Smooth muscle cell (in vitro differentiated cells): Measurements from ENCODE around the gene MBNL1. TPM values are rescaled to one million over a fixed set of nuclear protein-coding genes. Genes with fewer than 3 reads are reported as not detected.
A peak's percentile ranks its signal among the peaks of the same experiment; 100 is the strongest.

Experiments
- DNase-seq: peaks from one replicate; lab custom pipeline; 2025; ENCODE audit not compliant: unreplicated experiment; lab: John Stamatoyannopoulos, UW
- H2AFZ ChIP-seq: fragments of 200-600 bp; sonication (generic); 2 replicates; pipeline ENCODE4 v1.6.0; 2016; ENCODE audit warnings: antibody characterized with exemption, low read depth, mild to moderate bottlenecking
- H3F3A ChIP-seq: fragments of 200-600 bp; sonication (generic); 2 replicates; pipeline ENCODE4 v1.6.0; 2017; ENCODE audit warnings: antibody characterized with exemption, low read depth
- H3K27ac ChIP-seq: fragments of 200-600 bp; sonication (generic); 2 replicates; pipeline ENCODE4 v1.5.1; 2016; ENCODE audit warnings: low read depth, mild to moderate bottlenecking
- H3K27me3 ChIP-seq: fragments of 200-600 bp; sonication (generic); 2 replicates; pipeline ENCODE4 v1.6.1; 2016; ENCODE audit warnings: low read depth, mild to moderate bottlenecking
- H3K36me3 ChIP-seq: fragments of 200-600 bp; sonication (generic); 2 replicates; pipeline ENCODE4 v1.5.1; 2016; ENCODE audit warnings: low read depth
- H3K4me1 ChIP-seq: fragments of 200-600 bp; sonication (generic); 2 replicates; pipeline ENCODE4 v1.5.1; 2016; ENCODE audit warnings: low read depth
- H3K4me2 ChIP-seq: fragments of 200-600 bp; sonication (generic); 2 replicates; pipeline ENCODE4 v1.6.0; 2016; ENCODE audit warnings: mild to moderate bottlenecking
- H3K4me3 ChIP-seq: fragments of 200-600 bp; sonication (generic); 2 replicates; pipeline ENCODE4 v1.5.1; 2016; ENCODE audit warnings: mild to moderate bottlenecking
- H3K79me2 ChIP-seq: fragments of 200-600 bp; sonication (generic); 2 replicates; pipeline ENCODE4 v1.6.0; 2016; ENCODE audit warnings: low read depth, mild to moderate bottlenecking
- H3K9ac ChIP-seq: fragments of 200-600 bp; sonication (generic); 2 replicates; pipeline ENCODE4 v1.6.0; 2016; ENCODE audit warnings: low read depth
- H3K9me3 ChIP-seq: fragments of 200-600 bp; sonication (generic); replicated peaks from 2 replicates; pipeline ENCODE4 v1.5.1; 2016; ENCODE audit warnings: low read depth
- H4K20me1 ChIP-seq: fragments of 200-600 bp; sonication (generic); 2 replicates; pipeline ENCODE4 v1.6.0; 2016; ENCODE audit warnings: low read depth
- CTCF ChIP-seq: fragments of 200-600 bp; sonication (generic); IDR thresholded peaks from 2 replicates; pipeline ENCODE4 v1.5.1; 2017; ENCODE audit warnings: borderline replicate concordance, mild to moderate bottlenecking, antibody characterized with exemption; ENCODE audit not compliant: insufficient read depth, poor library complexity, severe bottlenecking
- WGBS: methylation state at CpG from one replicate; pipeline ENCODE4 v1.1.7; 2016; ENCODE audit warnings: low lambda C conversion rate; 5-methylcytosine and 5-hydroxymethylcytosine counted together
- polyA plus RNA-seq: library from polyadenylated mRNA; unstranded; fragments of >200 nt; fragmentation: Nextera tagmentation; extraction: Ambion mirVana; gene quantifications from 2 replicates; pipeline ENCODE4 v1.2.1, GENCODE V29; 2016
- total RNA-seq: library from RNA; depleted of rRNA; stranded (reverse); fragments of >200 nt; gene quantifications from 2 replicates; pipeline ENCODE4 v1.2.3, GENCODE V29; 2014

MBNL1 gene
- total and polyA plus RNA-seq, 2 experiments from 2014 or later, result 19.5 to 128 TPM

- Histone ChIP-seq H3K4me2 (peak overlapping the region; percentile 40), H3K9ac (peak overlapping the region; percentile 49), H3K27ac (peak overlapping the region; percentile 83), H3K36me3 (no peaks in the 10 kb centered on the region), H3K4me1 (peaks cover 30% of the 10 kb centered on the region), H3K27me3 (no peaks in the 10 kb centered on the region), H3F3A (peaks cover 4% of the 10 kb centered on the region), H3K79me2 (peaks cover 67% of the 10 kb centered on the region), H3K9me3 (no peaks in the 10 kb centered on the region), H3K4me3 (no peak overlapping the region), H4K20me1 (peaks cover 66% of the 10 kb centered on the region), H2AFZ (no peak overlapping the region)
- TF ChIP-seq CTCF, result no peak
- no peak for DNase-seq
- 74% methylated on average over 6 of the region's 6 CpGs for WGBS
Observed at GRCh38 chr3:152309535-152310307, 41.0 kb downstream of the MBNL1 start.

- no peaks in the 10 kb centered on the region for H3K27me3 ChIP-seq
- TF ChIP-seq CTCF, result no peak
- no peak overlapping the region for H3K9ac ChIP-seq
- H4K20me1 ChIP-seq, result peaks cover 71% of the 10 kb centered on the region
- no peak overlapping the region for H3K4me2 ChIP-seq
- H3K36me3 ChIP-seq, result no peaks in the 10 kb centered on the region
- peaks cover 17% of the 10 kb centered on the region for H3K4me1 ChIP-seq
- peaks cover 64% of the 10 kb centered on the region for H3K79me2 ChIP-seq
- no peak for DNase-seq
- no peaks in the 10 kb centered on the region for H3K9me3 ChIP-seq
- H3F3A ChIP-seq, result peaks cover 3% of the 10 kb centered on the region
- H2AFZ ChIP-seq, result no peak overlapping the region
- H3K4me3 ChIP-seq, result no peak overlapping the region
- 79% methylated on average over 2 of the region's 2 CpGs for WGBS
- no peak overlapping the region for H3K27ac ChIP-seq
Observed at GRCh38 chr3:152313430-152313829, 44.7 kb downstream of the MBNL1 start.

DNA sequence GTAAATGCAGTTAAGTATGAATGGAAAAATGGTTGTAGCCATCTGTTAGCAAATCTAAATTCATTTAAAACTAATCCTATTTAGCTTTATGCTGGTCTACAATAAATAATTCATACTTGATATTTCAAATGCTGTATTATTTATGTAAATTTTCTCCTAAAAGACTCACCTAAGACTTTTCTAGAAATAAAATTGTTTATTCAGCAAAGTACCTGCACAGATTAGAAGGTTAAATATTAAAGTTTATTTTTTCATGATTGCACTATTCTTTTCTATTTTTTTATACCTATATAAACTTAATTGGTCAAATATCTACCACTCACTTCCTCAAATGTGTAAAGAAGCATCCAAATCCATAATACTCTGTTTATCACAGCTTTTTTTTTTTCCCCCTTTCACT, 45.2 kb downstream of the MBNL1 start:
- Histone ChIP-seq H3K4me2 (no peak overlapping the region), H2AFZ (no peak overlapping the region), H3K4me1 (peaks cover 16% of the 10 kb centered on the region), H4K20me1 (peaks cover 72% of the 10 kb centered on the region), H3K79me2 (peaks cover 69% of the 10 kb centered on the region), H3K27me3 (no peaks in the 10 kb centered on the region), H3K4me3 (no peak overlapping the region), H3F3A (no peaks in the 10 kb centered on the region), H3K9ac (no peak overlapping the region), H3K9me3 (no peaks in the 10 kb centered on the region), H3K27ac (no peak overlapping the region), H3K36me3 (no peaks in the 10 kb centered on the region)
- DNase-seq, result no peak
- no peak for TF ChIP-seq CTCF

DNA sequence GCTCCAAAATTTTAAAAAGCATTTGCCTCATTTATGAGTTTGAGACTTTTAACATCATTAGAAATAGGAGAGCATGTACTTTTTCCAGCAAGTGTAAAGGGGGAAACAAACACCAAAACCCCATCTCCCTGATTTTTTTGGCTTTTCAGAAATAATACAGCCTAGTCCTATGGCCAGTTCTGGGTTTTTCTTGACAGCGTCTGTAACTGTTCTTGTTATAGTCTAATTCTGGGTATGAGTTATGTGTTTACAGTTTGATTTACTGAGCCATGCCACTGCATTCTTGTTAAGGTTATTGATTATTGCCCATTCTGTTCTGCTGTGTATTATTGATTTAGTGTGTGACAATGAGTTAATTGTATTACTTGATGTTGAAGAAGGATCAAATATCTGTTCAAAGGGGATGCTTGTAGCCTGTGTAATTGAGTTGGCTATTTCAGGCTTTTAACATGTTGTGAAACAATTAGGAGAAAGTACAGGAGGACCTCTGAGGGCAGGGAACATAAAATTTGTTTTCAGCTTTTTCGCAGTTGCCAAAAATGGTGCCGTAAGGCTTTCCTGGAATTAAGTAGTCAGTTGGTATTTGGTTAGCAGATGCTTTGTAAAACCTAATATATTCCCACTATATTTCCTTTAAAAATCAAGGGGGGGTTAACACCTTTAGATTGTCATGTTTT, 46.1 kb downstream of the MBNL1 start:
- no peak overlapping the region for H3K4me2 ChIP-seq
- H3K9ac ChIP-seq, result no peak overlapping the region
- 92% methylated on average over 3 of the region's 3 CpGs for WGBS
- no peak overlapping the region for H3K4me3 ChIP-seq
- no peaks in the 10 kb centered on the region for H3K27me3 ChIP-seq
- H3K9me3 ChIP-seq, result no peaks in the 10 kb centered on the region
- no peak for DNase-seq
- H2AFZ ChIP-seq, result no peak overlapping the region
- no peaks in the 10 kb centered on the region for H3K36me3 ChIP-seq
- no peaks in the 10 kb centered on the region for H3F3A ChIP-seq
- no peak for TF ChIP-seq CTCF
- H3K4me1 ChIP-seq, result peaks cover 7% of the 10 kb centered on the region
- H4K20me1 ChIP-seq, result peaks cover 71% of the 10 kb centered on the region
- no peak overlapping the region for H3K27ac ChIP-seq
- peaks cover 77% of the 10 kb centered on the region for H3K79me2 ChIP-seq
